K562 (cell line): ENCODE data around the gene TBC1D1. TPM values are rescaled to one million over a fixed set of nuclear protein-coding genes. Genes with fewer than 3 reads are reported as not detected.
A peak's percentile ranks its signal among the peaks of the same experiment; 100 is the strongest.

Experiments used
- ATAC-seq: fragments of 200-7000 bp; cut with Tn5 transposase; 3 replicates; pipeline ENCODE4 v1.9.1; 2020; ENCODE audit warnings: moderate library complexity
- BruUV-seq: library from RNA; stranded (reverse); fragments of 400-500 nt; replicated peaks from 2 replicates; lab custom pipeline; 2021; lab: Mats Ljungman, UMichigan
- CTCF ChIA-PET: fragments of 300-600 bp; formaldehyde crosslinking; extraction: SDS; loops from one replicate; lab custom pipeline; 2021; ENCODE audit warnings: low intra/inter-chr PET ratio; lab: Yijun Ruan, JAX
- POLR2A ChIA-PET: fragments of 300-600, 350-650 bp; sonication (Branson Sonifier 250); formaldehyde crosslinking; extraction: SDS; loops from one replicate; lab custom pipeline; 2021; ENCODE audit warnings: antibody characterized with exemption, inconsistent platforms; lab: Yijun Ruan, JAX
- DNase-seq, 4 experiments: peaks; one replicate each; pipeline versions ENCODE4 v3.0.0 to v3.0.0-alpha.2; 2011 to 2018; ENCODE audit warnings: low spot score in 3 of 4, mixed read lengths in 3 of 4; ENCODE audit errors: extremely low read depth in 1 of 4
- FAIRE-seq: peaks from 2 replicates; lab custom pipeline; 2011; peaks lifted over from hg19 to GRCh38; lab: Jason Lieb, UNC
- H2AFZ ChIP-seq: 2 replicates; pipeline ENCODE4 v1.6.0; 2011; ENCODE audit warnings: low read depth, low read length, control low read depth, inconsistent platforms
- H3K27ac ChIP-seq: fragments of 200-600 bp; 3 replicates; pipeline ENCODE4 v1.8.0; 2011; ENCODE audit warnings: low read depth, mild to moderate bottlenecking, control low read depth, inconsistent platforms, low read length, moderate library complexity, mixed read lengths; ENCODE audit errors: extremely low read depth
- H3K27me3 ChIP-seq, 2 experiments: fragments of 300-600 bp in 1 of 2; 2 replicates in 1 of 2; 3 replicates in 1 of 2; pipeline versions ENCODE4 v1.6.0 to v1.8.0; 2011; ENCODE audit warnings: inconsistent platforms in 2 of 2, low read length in 2 of 2, mild to moderate bottlenecking in 1 of 2, mixed read lengths in 1 of 2, moderate library complexity in 1 of 2; ENCODE audit not compliant: control insufficient read depth in 2 of 2, insufficient read depth in 2 of 2
- H3K36me3 ChIP-seq: fragments of 300-600 bp; 3 replicates; pipeline ENCODE4 v1.8.0; 2011; ENCODE audit warnings: mild to moderate bottlenecking, low read length, inconsistent platforms; ENCODE audit not compliant: control insufficient read depth, insufficient read depth
- H3K4me1 ChIP-seq, 2 experiments: fragments of 200-600 bp in 1 of 2; replicated peaks in 1 of 2; 2 replicates in 1 of 2; 3 replicates in 1 of 2; pipeline versions ENCODE4 v1.5.1 to v1.8.0; 2011; ENCODE audit warnings: inconsistent platforms in 2 of 2, low read length in 2 of 2, mild to moderate bottlenecking in 1 of 2, mixed read lengths in 1 of 2, moderate library complexity in 1 of 2; ENCODE audit not compliant: control insufficient read depth in 2 of 2, insufficient read depth in 2 of 2
- H3K4me2 ChIP-seq: 2 replicates; pipeline ENCODE4 v1.6.1; 2011; ENCODE audit warnings: low read length, control low read depth, inconsistent platforms, mixed read lengths; ENCODE audit not compliant: insufficient read depth
- H3K4me3 ChIP-seq: fragments of 200-600 bp; sonication (generic), shearing (Covaris generic); 2 replicates; pipeline ENCODE4 v1.5.1; 2016; ENCODE audit warnings: control low read depth, inconsistent platforms
- H3K79me2 ChIP-seq: fragments of 200-600 bp; 3 replicates; pipeline ENCODE4 v1.8.0; 2011; ENCODE audit warnings: low read length, inconsistent platforms; ENCODE audit not compliant: control insufficient read depth, insufficient read depth
- H3K9ac ChIP-seq, 2 experiments: 2 replicates each; pipeline versions ENCODE4 v1.6.0 to v1.6.1; 2011; ENCODE audit warnings: low read depth in 2 of 2, low read length in 2 of 2, control low read depth in 1 of 2, inconsistent platforms in 1 of 2, mild to moderate bottlenecking in 1 of 2, mixed read lengths in 1 of 2; ENCODE audit not compliant: insufficient read depth in 1 of 2
- H3K9me1 ChIP-seq: one replicate; pipeline ENCODE4 v1.6.0; 2011; ENCODE audit warnings: inconsistent platforms, mild to moderate bottlenecking, low read length, moderate library complexity; ENCODE audit not compliant: control insufficient read depth, insufficient read depth
- H3K9me3 ChIP-seq: replicated peaks from 2 replicates; pipeline ENCODE4 v1.5.1; 2011; ENCODE audit warnings: low read depth, low read length, inconsistent platforms; ENCODE audit not compliant: control insufficient read depth, insufficient read depth
- H4K20me1 ChIP-seq: replicated peaks from 2 replicates; pipeline ENCODE4 v1.6.1; 2011; ENCODE audit warnings: low read length, inconsistent platforms, mixed read lengths; ENCODE audit not compliant: control insufficient read depth, insufficient read depth
- CBX8 ChIP-seq: fragments of 200-600 bp; sonication (generic); IDR thresholded peaks from 2 replicates; pipeline ENCODE4 v1.6.1; 2012; ENCODE audit warnings: borderline replicate concordance, mixed run types, low read depth, mild to moderate bottlenecking, moderate library complexity, mixed read lengths, low read length, control low read depth, inconsistent platforms; ENCODE audit not compliant: poor library complexity, severe bottlenecking; ENCODE audit errors: extremely low read depth
- CEBPB ChIP-seq: fragments of 450-650 bp; IDR thresholded peaks from 2 replicates; pipeline ENCODE4 v1.6.1; 2016; ENCODE audit warnings: missing genetic modification characterization, missing compliant biosample characterization
- SMARCB1 ChIP-seq: IDR thresholded peaks from 2 replicates; pipeline ENCODE4 v1.6.1; 2011; ENCODE audit warnings: improper control_type of control experiment, low read depth; ENCODE audit not compliant: insufficient read length
- ZBTB11 ChIP-seq, 3 experiments: fragments of 200-800 bp in 1 of 3; fragments of 250-450 bp in 1 of 3; fragments of 450-650 bp in 1 of 3; sonication (Bioruptor Pico) in 1 of 3; sonication (Bioruptor generic) in 1 of 3; formaldehyde crosslinking in 1 of 3; IDR thresholded peaks; 2 replicates each; pipeline versions ENCODE4 v1.6.1 to v1.8.0; 2016 to 2022; ENCODE audit warnings: mild to moderate bottlenecking in 2 of 3, missing genetic modification characterization in 2 of 3, missing compliant biosample characterization in 1 of 3, moderate library complexity in 1 of 3
- ZFP36 ChIP-seq: fragments of 150-350 bp; IDR thresholded peaks from 2 replicates; pipeline ENCODE4 v1.6.1; 2018; ENCODE audit warnings: low read length, low read depth; ENCODE audit not compliant: partially characterized antibody
- ZNF518B ChIP-seq: fragments of 250-450 bp; sonication (Bioruptor Pico); IDR thresholded peaks from 2 replicates; pipeline ENCODE4 v1.5.0; 2021; ENCODE audit warnings: mild to moderate bottlenecking, moderate library complexity
- WGBS: fragments of 100-300 bp; shearing (Covaris generic); methylation state at CpG from one replicate; pipeline ENCODE4 v1.1.6; 2016; ENCODE audit warnings: low coverage, mixed read lengths; ENCODE audit not compliant: insufficient coverage; ENCODE audit errors: missing lambda C conversion rate; 5-methylcytosine and 5-hydroxymethylcytosine counted together
- in situ Hi-C: fragments of 300-500 bp; cut with MboI; formaldehyde crosslinking; loops from 4 replicates; pipeline ENCODE4 v1.15.0; 2018; ENCODE audit warnings: inconsistent platforms, mixed read lengths
- intact Hi-C: fragments of 100-400 bp; cut with micrococcal nuclease; formaldehyde crosslinking; loops from 2 replicates; pipeline ENCODE4 v1.14.2; 2022
- polyA plus RNA-seq, 8 experiments: library from polyadenylated mRNA; depleted of rRNA in 4 of 8; stranded (reverse) in 5 of 8; unstranded in 3 of 8; fragments of >200 nt; fragmentation: Nextera tagmentation in 2 of 8; fragmentation: Illumina TruSeq in 1 of 8; extraction: Ambion mirVana in 2 of 8; extraction: Trizol in 1 of 8; gene quantifications; 2 replicates each; pipeline versions ENCODE4 v1.2.1 to v1.2.3, GENCODE V29; 2011 to 2014; ENCODE audit warnings: inconsistent platforms in 1 of 8, missing spikeins in 1 of 8
- total RNA-seq, 7 experiments: library from RNA; depleted of rRNA in 6 of 7; stranded (reverse); fragments of >200 nt in 6 of 7; fragmentation: Illumina TruSeq in 2 of 7; extraction: Trizol in 2 of 7; gene quantifications; 2 replicates each; pipeline versions ENCODE4 v1.2.1 to v1.2.3, GENCODE V29; 2011 to 2021; ENCODE audit warnings: low replicate concordance in 1 of 7
- TF ChIP-seq, protein P1 (sequence below): fragments of 250-450 bp; sonication (Bioruptor Pico); IDR thresholded peaks from 2 replicates; pipeline ENCODE4 v1.8.0; 2022; ENCODE audit warnings: moderate library complexity, mild to moderate bottlenecking, inconsistent platforms

The TBC1D1 gene
- total and polyA plus RNA-seq, 9 of the 15 experiments (the other 6 are each of a cell fraction or from before 2014, with no cell fraction given) = 0.59 to 14.2 (median 8.8) TPM

GRCh38 chr4:38137080-38137479 is 246.2 kb downstream of the TBC1D1 start:
- Histone ChIP-seq H2AFZ (no peak overlapping the region), H3K27ac (no peak overlapping the region), H3K9me1 (no peaks in the 10 kb centered on the region), H3K9ac (no peak overlapping the region), H3K9me3 (no peaks in the 10 kb centered on the region), H3K4me3 (no peak overlapping the region), H3K4me2 (no peak overlapping the region), H3K27me3 (peaks cover 26 to 42% of the 10 kb centered on the region in 2 experiments), H3K4me1 (peaks cover 0 to 4% of the 10 kb centered on the region in 2 experiments; a peak in 1 of 5 replicates), H3K36me3 (no peaks in the 10 kb centered on the region), H3K79me2 (no peaks in the 10 kb centered on the region), H4K20me1 (no peaks in the 10 kb centered on the region)
- no peak for ATAC-seq
- no TSS peak for BruUV-seq
- FAIRE-seq = no peak
- 26% methylated on average over 16 of the region's 17 CpGs for WGBS
- POLR2A ChIA-PET = no interaction called here
- TF ChIP-seq ZFP36 = no peak
- TF ChIP-seq CEBPB = peak; percentile 29; the same call in 1 of the 2 replicates
- no peak for DNase-seq
- in situ Hi-C loops = no loop called here
- CTCF ChIA-PET = no interaction called here
- intact Hi-C loops = no loop called here

DNA sequence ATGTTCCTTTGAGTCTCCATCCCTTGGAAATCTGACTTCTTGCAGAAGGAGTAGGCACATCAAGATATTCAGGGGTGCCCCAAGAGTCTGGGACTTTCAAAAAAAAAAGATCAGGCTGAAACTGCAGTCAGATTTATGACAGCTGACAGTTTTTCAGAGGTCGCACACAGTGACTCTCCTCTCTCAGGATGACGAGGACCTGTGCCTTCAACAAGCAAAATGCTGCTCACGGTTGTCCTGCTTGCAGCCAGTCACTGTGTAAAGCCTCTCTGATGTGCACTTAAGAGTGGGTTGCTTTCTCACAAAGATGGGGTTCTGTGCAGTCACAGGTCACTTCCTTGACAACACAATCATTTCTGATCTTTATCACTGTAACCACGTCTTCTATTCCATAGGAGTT is 247.5 kb downstream of the TBC1D1 start:
- in situ Hi-C loops = no loop called here
- Histone ChIP-seq H3K4me2 (no peak overlapping the region), H4K20me1 (no peaks in the 10 kb centered on the region), H2AFZ (no peak overlapping the region), H3K79me2 (no peaks in the 10 kb centered on the region), H3K9ac (no peak overlapping the region), H3K9me1 (no peaks in the 10 kb centered on the region), H3K36me3 (no peaks in the 10 kb centered on the region), H3K27me3 (peaks cover 34 to 49% of the 10 kb centered on the region in 2 experiments), H3K4me3 (no peak overlapping the region), H3K4me1 (peaks cover 0 to 4% of the 10 kb centered on the region in 2 experiments; a peak in 1 of 5 replicates), H3K9me3 (no peaks in the 10 kb centered on the region), H3K27ac (no peak overlapping the region)
- no TSS peak for BruUV-seq
- CTCF ChIA-PET = no interaction called here
- intact Hi-C loops = no loop called here
- no peak for ATAC-seq
- POLR2A ChIA-PET = no interaction called here
- WGBS = 5% methylated on average over 4 of the region's 4 CpGs
- no peak for FAIRE-seq
- no peak for DNase-seq
- TF ChIP-seq ZNF518B (CRISPR knock-in tag) (no peak), SMARCB1 (no peak), ZBTB11 (CRISPR knock-in tag; IDR thresholded peaks at IDR 0.05) (no peak), CBX8 (no peak)
- TF ChIP-seq, protein P1, sequence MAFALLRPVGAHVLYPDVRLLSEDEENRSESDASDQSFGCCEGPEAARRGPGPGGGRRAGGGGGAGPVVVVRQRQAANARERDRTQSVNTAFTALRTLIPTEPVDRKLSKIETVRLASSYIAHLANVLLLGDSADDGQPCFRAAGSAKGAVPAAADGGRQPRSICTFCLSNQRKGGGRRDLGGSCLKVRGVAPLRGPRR (CRISPR knock-in tag) = no peak
